HL-60 (cell line): ENCODE measurements around the gene KLF2.

ENCODE experiments used
- DNase-seq, 2 experiments: peaks; one replicate each; pipeline ENCODE4 v3.0.0-alpha.2; 2010 to 2020; ENCODE audit warnings: low read depth in 1 of 2, low spot score in 1 of 2
- H3K27ac ChIP-seq: fragments of 250-450 bp; sonication (Bioruptor Pico); replicated peaks from 2 replicates; pipeline ENCODE4 v1.5.1; 2020; ENCODE audit warnings: mild to moderate bottlenecking, moderate library complexity
- H3K27me3 ChIP-seq: fragments of 250-450 bp; sonication (Bioruptor Pico); 2 replicates; pipeline ENCODE4 v1.5.1; 2021; ENCODE audit warnings: mild to moderate bottlenecking, moderate library complexity; ENCODE audit not compliant: insufficient read depth, poor library complexity, severe bottlenecking
- H3K4me3 ChIP-seq: replicated peaks from 2 replicates; pipeline ENCODE4 v1.5.1; 2011; ENCODE audit warnings: mild to moderate bottlenecking, control low read depth, low read length; ENCODE audit not compliant: insufficient read depth
- GABPA ChIP-seq: IDR thresholded peaks from 2 replicates; pipeline ENCODE4 v1.6.1; 2012; ENCODE audit warnings: low read depth
- POLR2AphosphoS5 ChIP-seq: IDR thresholded peaks from 2 replicates; pipeline ENCODE4 v1.6.1; 2012; ENCODE audit warnings: low read depth
- SPI1 ChIP-seq: IDR thresholded peaks from 2 replicates; pipeline ENCODE4 v1.6.1; 2012; ENCODE audit warnings: low read depth, mild to moderate bottlenecking, borderline replicate concordance
- long read RNA-seq: library from polyadenylated mRNA; unstranded; transcript quantifications from one replicate; pipeline ENCODE4 v2.0.0, GENCODE V29; 2020
- TF ChIP-seq, protein P1 (sequence below): IDR thresholded peaks from 2 replicates; pipeline ENCODE4 v1.6.1; 2012; ENCODE audit warnings: low read depth; ENCODE audit not compliant: insufficient replicate concordance
- TF ChIP-seq, protein P2 (sequence below): IDR thresholded peaks from one replicate; pipeline ENCODE4 v1.5.1; 2011; ENCODE audit warnings: low read length, control low read depth, inconsistent platforms; ENCODE audit not compliant: insufficient read depth

The KLF2 gene
- long read RNA-seq: 0 reads

DNA sequence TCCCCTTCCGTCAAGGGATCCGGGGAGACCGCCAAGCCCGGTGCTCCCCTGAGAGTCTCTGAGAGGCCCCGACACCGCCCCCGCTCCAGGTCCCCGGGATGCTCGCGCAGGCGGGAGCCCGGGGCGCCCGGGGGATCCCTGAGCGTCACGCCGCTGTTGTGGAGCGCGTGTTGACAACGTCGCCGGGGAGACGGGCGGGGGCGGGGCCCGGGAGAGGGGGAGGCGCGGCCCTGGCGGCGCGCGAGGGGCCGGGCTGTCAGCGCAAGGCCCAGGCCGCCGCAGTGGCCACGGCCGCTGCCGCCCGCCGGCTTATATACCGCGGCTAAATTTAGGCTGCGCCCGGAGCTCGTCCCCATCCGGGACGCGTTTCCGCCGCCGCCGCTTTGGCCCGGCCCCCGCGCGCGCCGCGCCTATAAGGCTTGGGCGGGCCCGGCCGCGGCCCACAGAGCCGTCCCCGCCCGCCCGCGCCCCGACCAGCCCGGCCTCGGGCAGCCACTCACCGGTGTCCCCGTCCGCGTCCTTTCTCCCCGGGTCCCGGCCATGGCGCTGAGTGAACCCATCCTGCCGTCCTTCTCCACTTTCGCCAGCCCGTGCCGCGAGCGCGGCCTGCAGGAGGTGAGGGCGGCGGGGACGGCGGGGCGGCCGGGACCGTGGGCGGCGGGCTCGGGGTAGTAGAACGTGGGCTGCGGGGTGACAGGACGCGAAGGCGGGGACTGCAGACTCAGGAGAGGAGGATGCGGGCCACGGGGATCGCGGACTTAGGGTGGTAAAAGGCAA lies at the start of gene KLF2:
Gene KLF2, plus strand, starts transcription at position 443 of the 777 bp plus-strand sequence. Its CDS starts 98 bp downstream, at position 541.
- H3K27me3 ChIP-seq: peaks cover 17% of the 10 kb centered on the region
- DNase-seq: peak; percentile 73 to 80
- H3K4me3 ChIP-seq: peak within 1 kb of the TSS; percentile 35
- peak within 1 kb of the TSS; percentile 60 for H3K27ac ChIP-seq
- TF ChIP-seq GABPA (no peak), POLR2AphosphoS5 (peak; percentile 42; the same call in 1 of the 2 replicates)
- TF ChIP-seq, protein P1, sequence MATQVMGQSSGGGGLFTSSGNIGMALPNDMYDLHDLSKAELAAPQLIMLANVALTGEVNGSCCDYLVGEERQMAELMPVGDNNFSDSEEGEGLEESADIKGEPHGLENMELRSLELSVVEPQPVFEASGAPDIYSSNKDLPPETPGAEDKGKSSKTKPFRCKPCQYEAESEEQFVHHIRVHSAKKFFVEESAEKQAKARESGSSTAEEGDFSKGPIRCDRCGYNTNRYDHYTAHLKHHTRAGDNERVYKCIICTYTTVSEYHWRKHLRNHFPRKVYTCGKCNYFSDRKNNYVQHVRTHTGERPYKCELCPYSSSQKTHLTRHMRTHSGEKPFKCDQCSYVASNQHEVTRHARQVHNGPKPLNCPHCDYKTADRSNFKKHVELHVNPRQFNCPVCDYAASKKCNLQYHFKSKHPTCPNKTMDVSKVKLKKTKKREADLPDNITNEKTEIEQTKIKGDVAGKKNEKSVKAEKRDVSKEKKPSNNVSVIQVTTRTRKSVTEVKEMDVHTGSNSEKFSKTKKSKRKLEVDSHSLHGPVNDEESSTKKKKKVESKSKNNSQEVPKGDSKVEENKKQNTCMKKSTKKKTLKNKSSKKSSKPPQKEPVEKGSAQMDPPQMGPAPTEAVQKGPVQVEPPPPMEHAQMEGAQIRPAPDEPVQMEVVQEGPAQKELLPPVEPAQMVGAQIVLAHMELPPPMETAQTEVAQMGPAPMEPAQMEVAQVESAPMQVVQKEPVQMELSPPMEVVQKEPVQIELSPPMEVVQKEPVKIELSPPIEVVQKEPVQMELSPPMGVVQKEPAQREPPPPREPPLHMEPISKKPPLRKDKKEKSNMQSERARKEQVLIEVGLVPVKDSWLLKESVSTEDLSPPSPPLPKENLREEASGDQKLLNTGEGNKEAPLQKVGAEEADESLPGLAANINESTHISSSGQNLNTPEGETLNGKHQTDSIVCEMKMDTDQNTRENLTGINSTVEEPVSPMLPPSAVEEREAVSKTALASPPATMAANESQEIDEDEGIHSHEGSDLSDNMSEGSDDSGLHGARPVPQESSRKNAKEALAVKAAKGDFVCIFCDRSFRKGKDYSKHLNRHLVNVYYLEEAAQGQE: no peak

DNA sequence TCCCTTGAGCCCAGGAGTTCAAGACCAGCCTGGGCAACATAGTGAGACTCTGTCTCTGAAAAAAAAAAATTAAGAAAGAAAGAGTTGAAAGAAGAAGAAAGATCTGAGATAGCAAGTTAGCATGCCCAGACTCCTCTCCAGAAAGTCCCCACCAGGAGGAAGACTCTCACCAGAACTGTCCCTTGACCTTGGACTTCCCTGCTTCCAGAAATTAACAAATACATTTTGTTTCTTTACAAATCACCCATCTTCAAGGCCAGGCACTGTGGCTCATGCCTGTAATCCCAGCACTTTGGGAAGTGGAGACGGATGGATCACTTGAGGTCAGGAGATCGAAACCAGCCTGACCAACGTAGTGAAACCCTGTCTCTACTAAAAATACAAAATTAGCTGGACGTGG lies 44.3 kb upstream of the KLF2 start:
- H3K27me3 ChIP-seq: no peaks in the 10 kb centered on the region
- TF ChIP-seq SPI1 (no peak), POLR2AphosphoS5 (no peak)
- TF ChIP-seq, protein P1: no peak
- no peak overlapping the region for H3K27ac ChIP-seq
- H3K4me3 ChIP-seq: no peak overlapping the region
- DNase-seq: no peak

DNA sequence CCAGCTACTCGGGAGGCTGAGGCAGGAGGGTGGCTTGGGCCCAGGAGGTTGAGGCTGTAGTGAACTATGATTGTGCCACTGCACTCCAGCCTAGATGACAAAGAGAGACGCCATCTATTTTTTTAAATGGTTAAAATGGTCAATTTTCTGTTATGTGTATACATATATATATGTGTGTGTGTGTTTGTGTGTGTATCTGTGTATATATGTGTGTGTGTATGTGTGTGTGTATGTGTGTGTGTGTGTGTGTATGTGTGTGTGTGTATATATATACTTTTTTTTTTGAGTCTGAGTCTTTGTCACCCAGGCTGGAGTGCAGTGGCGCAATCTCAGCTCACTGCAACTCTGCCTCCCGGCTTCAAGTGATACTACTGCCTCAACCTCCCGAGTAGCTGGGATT lies 42.9 kb upstream of the KLF2 start:
- H3K4me3 ChIP-seq: no peak overlapping the region
- no peak overlapping the region for H3K27ac ChIP-seq
- no peak for TF ChIP-seq SPI1
- TF ChIP-seq, protein P1: no peak
- TF ChIP-seq, protein P2, sequence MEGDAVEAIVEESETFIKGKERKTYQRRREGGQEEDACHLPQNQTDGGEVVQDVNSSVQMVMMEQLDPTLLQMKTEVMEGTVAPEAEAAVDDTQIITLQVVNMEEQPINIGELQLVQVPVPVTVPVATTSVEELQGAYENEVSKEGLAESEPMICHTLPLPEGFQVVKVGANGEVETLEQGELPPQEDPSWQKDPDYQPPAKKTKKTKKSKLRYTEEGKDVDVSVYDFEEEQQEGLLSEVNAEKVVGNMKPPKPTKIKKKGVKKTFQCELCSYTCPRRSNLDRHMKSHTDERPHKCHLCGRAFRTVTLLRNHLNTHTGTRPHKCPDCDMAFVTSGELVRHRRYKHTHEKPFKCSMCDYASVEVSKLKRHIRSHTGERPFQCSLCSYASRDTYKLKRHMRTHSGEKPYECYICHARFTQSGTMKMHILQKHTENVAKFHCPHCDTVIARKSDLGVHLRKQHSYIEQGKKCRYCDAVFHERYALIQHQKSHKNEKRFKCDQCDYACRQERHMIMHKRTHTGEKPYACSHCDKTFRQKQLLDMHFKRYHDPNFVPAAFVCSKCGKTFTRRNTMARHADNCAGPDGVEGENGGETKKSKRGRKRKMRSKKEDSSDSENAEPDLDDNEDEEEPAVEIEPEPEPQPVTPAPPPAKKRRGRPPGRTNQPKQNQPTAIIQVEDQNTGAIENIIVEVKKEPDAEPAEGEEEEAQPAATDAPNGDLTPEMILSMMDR: no peak
- no peak for TF ChIP-seq GABPA
- TF ChIP-seq POLR2AphosphoS5: no peak
- H3K27me3 ChIP-seq: peaks cover under 1% of the 10 kb centered on the region
- DNase-seq: no peak
